HG03575 (cell line): ENCODE measurements around the gene BRPF1.

Source experiments
- ATAC-seq: cut with Tn5 transposase; IDR thresholded peaks from one replicate; pipeline ENCODE4 v1.9.1; 2021; ENCODE audit not compliant: unreplicated experiment, insufficient number of reproducible peaks, low FRiP score; ENCODE audit errors: extremely low read depth

The BRPF1 gene, protein sequence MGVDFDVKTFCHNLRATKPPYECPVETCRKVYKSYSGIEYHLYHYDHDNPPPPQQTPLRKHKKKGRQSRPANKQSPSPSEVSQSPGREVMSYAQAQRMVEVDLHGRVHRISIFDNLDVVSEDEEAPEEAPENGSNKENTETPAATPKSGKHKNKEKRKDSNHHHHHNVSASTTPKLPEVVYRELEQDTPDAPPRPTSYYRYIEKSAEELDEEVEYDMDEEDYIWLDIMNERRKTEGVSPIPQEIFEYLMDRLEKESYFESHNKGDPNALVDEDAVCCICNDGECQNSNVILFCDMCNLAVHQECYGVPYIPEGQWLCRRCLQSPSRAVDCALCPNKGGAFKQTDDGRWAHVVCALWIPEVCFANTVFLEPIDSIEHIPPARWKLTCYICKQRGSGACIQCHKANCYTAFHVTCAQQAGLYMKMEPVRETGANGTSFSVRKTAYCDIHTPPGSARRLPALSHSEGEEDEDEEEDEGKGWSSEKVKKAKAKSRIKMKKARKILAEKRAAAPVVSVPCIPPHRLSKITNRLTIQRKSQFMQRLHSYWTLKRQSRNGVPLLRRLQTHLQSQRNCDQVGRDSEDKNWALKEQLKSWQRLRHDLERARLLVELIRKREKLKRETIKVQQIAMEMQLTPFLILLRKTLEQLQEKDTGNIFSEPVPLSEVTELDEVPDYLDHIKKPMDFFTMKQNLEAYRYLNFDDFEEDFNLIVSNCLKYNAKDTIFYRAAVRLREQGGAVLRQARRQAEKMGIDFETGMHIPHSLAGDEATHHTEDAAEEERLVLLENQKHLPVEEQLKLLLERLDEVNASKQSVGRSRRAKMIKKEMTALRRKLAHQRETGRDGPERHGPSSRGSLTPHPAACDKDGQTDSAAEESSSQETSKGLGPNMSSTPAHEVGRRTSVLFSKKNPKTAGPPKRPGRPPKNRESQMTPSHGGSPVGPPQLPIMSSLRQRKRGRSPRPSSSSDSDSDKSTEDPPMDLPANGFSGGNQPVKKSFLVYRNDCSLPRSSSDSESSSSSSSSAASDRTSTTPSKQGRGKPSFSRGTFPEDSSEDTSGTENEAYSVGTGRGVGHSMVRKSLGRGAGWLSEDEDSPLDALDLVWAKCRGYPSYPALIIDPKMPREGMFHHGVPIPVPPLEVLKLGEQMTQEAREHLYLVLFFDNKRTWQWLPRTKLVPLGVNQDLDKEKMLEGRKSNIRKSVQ (N-terminal part only)

DNA sequence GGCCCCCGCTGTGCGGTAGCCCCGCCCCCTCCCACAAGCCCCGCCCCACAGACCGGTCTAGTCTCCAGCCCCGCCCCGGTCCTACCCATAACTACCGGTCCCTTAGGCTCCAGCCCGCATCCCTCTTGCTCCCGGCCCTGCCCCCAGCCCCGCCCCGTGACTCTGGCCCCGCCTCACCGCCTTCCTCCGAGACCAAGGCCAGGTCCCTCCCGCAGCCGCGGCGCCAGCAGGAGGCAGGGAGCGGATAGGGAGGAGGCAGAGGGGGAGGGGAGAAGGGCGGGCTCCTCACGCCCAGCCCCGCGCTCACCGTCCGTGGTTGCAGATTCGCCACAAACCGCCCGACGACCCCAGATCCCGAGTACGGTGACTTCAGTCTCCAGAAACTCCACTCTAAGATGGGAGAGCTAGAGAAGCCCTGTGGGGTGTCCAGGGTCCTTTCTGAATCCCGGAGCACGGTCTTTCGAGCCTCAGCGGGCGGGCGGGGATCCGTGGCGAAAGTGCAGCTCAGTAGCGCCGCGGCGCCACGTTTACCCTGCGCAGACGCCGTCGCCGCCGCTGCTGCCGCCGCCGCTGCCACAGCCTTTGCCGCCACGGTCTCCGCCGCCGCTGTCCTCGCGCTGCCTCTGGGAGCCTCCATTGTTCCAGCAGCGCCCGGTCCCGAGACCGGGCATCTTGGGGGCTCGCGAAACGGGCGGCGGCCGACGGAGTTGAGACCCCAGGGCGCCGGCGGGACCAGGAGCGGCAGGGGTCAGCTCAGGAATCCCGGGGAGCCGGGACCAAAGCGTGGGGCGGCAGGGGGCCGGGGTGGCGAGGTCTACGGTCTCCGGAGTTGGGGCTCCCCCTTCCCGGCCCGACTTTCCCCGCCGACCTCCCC lies at the start of gene BRPF1:
BRPF1 (plus strand) TSS at position 530 of the 874 bp plus-strand sequence. CDS start 2,406 bp downstream, outside the sequence.
- ATAC-seq = peak; percentile 57

DNA sequence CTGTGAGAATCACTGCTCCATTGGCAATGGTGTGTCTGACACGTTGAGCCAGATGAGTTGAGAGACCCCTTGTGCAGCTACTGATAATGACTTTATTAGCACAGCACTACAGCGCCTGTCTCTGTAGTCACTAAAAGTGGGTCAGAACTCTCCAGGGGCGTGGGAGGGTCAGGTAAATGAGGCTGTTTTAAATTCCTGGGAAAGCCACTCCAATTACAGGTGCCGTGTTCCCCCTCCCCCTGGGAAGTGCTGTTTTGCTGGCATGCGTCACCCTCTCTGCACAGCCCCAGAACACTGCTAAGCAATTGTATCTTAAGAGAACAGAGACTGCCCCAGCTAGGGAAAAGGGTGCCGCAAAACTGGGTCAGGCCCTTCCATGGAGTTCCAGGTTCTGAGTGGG lies 49.4 kb upstream of the BRPF1 start:
- no peak for ATAC-seq

DNA sequence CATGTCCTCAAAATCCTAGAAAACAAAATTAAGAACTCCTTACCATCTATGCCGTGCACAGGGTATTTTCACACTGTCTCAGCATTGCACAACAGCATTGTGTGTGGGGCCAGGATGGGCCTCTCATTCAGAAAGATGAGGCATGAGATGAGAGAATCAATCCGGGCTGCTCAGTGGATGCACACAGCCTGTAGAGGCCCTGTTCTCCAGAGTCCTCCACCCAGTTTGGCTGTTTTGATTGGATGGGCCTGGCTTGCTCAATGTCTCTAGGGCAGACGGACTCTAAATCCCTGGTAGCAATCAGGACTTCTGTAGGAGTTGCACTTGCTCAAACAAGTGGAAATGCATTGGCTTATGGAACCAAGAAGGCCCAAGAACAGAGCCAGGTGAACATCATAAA lies 48.1 kb upstream of the BRPF1 start:
- ATAC-seq = no peak

DNA sequence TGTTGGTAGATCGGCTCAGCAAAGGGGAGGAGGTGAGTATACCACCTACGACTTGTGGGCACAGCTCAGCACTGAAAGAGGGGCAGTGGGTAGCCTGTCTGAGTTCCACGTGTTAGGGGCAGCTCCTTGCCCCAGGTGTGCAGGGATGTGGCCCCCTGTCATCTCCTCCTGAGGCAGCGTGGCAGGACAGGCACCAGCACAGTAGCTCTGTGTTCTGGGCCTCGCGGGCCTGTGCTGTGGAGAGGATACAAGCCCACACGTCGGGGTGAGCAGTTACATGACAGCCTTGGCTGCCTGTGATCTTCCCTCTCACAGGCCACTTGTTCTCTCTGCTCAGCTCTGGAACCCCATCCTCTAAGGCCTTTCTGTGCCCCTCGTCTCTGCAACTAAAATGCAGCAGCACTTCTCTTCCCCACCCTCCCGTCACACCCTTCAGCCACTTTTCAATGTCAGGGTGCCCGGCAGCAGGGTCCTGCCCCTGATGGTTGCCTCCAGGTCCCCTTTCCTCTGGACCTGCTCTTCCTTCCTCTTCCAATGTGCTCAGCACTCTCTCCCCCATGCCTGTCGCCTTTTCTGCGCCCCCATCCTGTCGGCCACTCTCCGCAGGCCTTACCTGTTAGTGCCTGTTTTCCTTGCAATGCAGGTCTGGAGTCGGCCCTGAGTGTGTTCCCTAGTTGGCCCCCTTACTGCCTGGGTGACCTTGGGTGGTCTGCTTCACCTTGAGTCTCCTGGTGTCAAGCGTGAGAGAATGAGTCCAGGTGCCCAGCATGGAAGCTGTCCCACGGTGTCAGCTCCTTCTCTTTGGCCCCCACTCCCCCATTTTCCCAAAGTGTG lies 46.1 kb upstream of the BRPF1 start:
- ATAC-seq = no peak

DNA sequence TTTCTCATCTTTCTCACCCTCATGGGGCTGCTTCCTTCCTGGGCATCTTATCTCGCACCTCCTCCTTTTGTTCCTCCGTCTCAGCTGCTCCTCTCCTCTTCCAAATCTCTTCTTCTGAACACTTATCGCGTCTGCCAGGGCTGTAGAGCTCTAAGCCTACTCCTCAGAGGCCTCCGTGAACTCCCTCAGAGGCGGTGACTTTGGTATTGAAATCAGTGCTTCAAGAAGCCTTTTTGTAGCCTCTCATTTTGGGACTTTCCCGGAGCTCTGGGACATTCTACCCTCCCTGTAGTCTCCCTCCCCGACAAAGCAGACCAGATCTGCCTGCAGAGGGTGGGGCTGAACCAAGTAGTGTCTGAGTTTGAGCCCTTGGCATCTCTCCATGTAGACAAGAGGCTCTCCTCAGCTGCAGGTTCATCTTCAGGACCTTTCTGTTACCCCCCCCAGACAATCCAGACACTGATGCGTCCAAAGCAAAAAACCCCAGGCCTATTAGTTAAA lies 45.4 kb upstream of the BRPF1 start:
- ATAC-seq = no peak

DNA sequence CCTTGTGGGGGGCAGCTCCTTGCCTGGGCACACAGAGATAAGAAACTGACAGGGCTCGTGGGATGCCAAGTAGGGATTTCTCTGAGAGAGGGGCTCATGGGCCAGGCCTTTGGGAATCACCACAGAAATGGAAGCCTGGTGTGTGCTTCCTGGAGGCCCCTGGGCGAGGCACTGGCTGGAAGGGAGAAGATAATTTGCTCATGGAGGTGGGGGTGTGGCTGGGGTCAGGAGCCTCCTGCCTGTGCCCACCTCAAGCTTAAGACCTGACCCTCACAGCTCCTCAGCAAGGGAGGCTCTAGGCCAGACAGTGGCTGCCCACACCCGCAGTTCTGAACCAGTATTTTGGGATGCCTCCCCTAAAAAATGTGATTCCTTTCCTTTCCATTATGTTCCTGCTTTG lies 44.8 kb upstream of the BRPF1 start:
- no peak for ATAC-seq

DNA sequence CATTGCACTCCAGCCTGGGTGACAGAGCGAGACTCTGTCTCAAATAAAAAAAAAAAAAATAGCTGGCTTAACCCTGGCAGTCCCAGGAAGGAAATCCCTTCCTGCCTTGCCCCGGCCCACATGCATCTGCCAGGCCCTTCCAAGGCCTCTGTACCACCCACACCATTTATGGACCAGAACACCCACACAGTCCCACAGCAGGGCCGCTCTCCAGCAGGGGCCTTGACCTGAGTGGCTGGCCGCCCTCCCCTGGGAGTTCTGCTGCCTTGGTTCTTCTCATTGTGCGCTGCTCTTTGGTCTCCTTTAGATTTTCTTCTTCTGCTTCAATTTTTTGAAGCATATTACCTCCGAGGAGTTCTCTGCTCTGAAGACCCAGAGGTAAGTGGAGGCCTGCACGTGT lies 44.0 kb upstream of the BRPF1 start:
- ATAC-seq = no peak

DNA sequence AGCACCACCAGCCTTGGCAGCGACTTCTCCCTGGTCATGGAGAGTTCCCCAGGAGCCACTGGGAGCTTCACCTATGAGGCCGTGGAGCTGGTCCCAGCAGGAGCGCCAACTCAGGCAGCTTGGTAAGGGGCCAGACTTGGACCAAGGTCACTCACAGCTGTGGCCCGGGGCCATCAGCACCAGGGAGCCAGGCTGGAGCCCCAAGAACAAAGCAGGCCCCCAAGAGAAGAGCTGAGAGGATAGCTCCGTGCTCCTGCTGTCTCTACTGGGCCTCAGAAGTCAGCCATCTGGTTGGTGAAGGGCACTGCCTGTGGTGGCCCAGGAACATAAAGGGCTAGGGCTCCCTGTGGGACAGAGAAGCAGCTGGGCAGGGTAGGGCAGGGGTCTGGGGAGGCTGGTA lies 42.6 kb upstream of the BRPF1 start:
- ATAC-seq = no peak

DNA sequence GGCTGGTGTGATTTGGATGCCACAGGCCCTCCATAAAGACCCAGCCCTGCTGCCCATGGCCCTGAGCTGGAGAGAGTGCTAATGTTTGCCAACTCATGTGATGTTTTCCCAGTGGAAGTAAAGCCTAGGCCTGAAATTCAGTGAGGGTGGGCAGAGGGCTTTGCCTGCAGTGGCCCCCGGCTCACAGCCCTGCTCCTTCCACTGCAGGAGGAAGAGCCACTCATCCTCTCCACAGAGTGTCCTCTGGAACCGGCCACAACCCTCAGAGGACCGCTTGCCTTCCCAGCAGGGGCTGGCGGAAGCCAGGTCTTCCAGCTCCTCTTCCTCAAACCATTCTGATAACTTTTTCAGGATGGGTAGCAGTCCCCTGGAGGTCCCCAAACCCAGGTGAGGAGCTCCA lies 41.8 kb upstream of the BRPF1 start:
- ATAC-seq = no peak

DNA sequence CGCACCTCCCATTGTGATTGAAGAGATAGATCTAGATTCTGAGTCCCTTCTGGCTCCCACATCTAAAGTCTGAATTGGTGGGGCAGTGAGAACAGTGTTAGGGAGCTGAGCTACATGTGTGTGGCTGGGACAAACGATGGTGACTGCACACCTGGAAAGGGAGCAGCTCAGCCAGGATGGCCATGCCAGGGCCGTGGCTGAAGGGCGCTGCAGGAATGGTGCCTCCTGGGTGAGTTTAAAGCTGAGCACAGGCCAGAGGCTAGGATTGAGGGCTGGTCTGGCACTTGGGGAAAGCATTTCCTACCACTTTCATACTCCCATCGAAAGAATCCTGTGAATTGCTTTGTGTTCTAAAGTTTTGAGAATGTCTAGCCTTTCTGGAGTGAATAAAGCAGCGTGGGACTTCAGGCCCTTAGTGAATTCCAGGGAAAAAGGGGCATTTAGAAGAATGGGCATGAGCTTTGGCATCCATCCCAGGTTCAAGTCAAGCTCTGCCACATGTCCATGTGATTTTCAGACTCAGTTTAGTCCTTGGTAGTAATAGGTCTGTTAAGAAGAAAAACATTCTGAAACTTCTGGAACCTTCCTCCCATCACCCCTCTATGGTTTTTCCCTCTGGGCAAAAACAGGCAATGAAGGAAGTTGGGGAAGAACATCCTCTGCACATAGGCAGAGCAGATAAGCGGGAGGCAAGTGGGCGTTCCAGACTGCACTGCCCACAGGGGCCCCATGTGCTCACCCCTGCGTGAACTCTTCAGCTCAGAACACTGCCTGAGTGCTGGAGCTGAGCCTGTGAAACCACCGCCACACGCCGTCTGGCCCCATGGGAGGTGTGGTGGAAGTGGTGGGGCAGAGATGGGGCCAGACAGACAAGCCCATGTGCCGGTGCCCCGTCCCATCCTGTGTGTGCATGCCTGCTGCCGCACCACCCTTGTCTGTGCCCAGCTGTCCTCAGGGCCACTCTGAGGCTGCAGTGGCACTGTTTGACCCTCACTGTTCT lies 40.8 kb upstream of the BRPF1 start:
- peak; percentile 91 for ATAC-seq

DNA sequence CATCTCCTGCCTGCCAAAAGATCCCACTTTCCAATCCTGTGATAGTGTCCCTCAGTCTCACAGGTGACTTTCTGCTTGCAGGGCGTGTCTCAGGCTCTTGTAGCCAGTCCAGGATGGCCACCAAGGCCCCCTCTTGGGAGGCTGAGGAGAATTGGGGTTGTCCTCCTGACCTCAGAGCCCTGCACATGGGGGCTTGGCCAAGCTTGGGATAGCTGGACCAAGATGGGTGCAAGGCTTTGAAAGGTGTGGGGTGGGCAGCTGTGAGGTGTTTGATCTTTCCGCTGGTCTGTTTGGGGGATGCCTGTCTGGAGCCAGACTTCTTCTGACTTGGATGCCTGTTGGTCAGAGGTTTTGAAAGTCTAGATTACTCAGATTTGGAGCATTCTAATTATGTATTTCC lies 39.9 kb upstream of the BRPF1 start:
- no peak for ATAC-seq

DNA sequence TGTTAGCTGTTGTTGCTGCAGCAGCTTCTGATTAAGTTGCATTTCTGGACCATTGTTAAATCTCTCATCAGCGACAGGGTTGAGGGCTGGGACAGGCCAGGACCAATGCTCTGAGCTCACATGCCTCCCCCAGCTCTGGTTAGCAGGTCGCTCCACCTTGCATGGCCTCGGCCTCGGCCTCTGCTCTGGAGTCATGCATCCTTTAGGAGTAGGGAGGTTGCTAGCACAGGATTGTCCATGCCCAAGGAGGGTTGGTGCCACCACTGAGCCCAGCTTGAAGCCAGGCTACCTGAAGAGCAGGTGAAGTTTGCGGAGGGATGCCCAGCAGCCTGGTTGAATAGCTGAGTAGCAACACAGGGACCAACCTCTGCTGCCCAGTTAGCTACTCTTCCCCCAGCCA lies 39.1 kb upstream of the BRPF1 start:
- ATAC-seq = no peak

DNA sequence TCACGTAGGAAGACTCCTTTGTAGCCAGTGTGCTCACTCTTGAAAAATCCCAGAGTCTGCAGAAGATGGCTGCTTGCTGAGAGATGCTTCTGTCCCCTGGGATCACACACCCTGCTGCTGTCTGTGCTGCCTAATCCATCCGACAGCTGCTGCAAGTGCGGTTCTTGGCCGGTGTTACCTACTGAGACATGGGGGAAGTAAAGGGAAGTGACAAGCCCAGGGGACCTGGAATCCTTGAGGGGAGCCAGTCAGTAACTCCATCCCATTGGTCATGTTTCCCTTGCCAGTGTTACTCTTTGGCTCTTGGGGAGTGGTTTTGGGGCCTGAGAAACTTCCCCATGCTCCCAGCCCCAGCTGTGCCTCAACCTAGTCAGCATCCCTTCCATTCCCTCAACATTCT lies 36.2 kb upstream of the BRPF1 start:
- ATAC-seq = no peak

DNA sequence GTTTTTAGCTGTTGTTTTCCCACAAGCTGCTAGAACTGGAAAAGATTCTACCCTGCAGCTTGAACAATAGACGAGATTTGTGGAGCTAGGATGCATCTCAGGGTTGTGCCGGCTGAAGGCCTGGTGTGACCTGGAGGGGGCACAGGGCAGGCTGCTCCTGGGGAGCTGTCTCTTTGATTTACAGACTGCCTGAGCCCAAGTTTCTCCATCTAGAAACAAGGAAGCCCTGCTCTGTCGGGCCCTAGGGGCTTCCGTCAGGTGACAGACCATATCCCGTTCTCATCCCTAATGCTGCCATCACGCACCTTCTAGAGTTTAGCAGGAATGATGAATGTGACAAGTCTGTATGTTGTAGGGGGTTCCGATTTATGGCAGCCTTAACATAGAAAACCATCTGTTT lies 35.8 kb upstream of the BRPF1 start:
- ATAC-seq = no peak

DNA sequence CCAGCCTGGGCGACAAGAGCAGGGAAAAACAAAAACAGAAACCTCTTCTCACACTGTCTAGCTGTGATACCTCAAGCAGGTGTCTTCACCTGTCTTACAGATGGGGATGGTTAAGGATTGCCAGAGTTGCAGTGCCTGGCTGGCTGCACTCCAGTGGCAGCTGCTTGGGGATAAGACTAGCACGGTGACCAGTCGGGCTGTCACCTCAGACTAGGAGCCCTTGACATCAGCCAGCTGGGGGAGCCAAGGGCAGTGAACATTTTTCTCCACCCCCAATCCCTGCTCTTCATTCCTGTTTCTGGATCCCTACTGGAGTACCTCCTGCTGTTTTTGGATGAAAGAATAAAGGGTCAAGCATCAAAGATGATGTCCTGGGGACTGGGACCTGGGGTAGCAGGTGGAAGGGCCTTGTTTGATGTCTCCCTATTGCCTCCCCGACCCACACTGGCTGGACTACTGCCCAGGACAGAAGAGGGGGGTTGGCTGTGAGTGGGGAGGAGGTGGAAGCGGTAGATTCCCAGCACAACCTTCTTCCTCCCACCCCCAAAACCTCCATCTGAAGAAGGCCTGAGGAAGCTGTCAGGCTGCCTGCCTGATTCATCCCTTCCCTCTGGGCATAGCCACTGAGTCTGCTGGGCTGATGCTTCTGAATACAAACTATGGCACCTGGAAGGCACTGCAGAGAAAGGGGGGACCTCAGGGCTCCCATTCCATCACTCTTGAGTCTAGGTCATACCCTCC lies 34.9 kb upstream of the BRPF1 start:
- no peak for ATAC-seq

DNA sequence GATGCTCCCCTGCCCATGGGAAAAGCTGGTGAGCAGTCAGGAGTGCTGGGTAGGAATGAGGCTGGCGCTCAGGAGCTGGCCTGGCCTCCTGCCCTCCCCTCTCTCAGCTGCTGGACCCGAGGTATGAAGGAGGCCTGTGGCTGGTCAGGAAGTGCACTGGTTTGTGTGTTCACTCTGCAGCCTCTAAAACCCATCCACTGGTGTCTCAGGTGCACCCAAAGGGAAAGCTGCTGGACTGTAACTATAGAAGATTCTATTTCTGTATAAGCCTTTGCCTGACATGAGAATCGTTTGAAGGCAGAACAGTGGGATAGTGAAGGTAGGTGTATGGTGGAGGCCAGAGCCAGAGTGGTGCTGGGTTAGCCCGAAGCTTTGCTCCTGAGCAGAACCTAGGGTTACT lies 33.6 kb upstream of the BRPF1 start:
- ATAC-seq = no peak
